OCI-LY7 (cell line): Measurements from ENCODE around the gene PIAS4. TPM values are rescaled to one million over a fixed set of nuclear protein-coding genes. Genes with fewer than 3 reads are reported as not detected.
A peak's percentile ranks its signal among the peaks of the same experiment; 100 is the strongest.

Experiments
- BruUV-seq: library from RNA; stranded (reverse); fragments of 400-500 nt; replicated peaks from 2 replicates; lab custom pipeline; 2021; lab: Mats Ljungman, UMichigan
- CTCF ChIA-PET: fragments of 300-600 bp; sonication (Branson Sonifier 250); formaldehyde crosslinking; loops from one replicate; lab custom pipeline; 2022; ENCODE audit warnings: antibody characterized with exemption; ENCODE audit not compliant: unreplicated experiment; lab: Charles Lee
- POLR2A ChIA-PET: fragments of 300-600 bp; sonication (Branson Sonifier 250); formaldehyde crosslinking; loops from one replicate; lab custom pipeline; 2022; ENCODE audit warnings: antibody characterized with exemption; lab: Charles Lee
- DNase-seq: peaks from one replicate; pipeline ENCODE4 v3.0.0-alpha.2; 2015; ENCODE audit warnings: low spot score
- H2AFZ ChIP-seq: fragments of 200-600 bp; sonication (generic), shearing (Covaris generic); 2 replicates; pipeline ENCODE4 v1.6.1; 2014; ENCODE audit warnings: mild to moderate bottlenecking, antibody characterized with exemption, low read length, moderate library complexity
- H3K27ac ChIP-seq: fragments of 200-600 bp; sonication (generic); 2 replicates; pipeline ENCODE4 v1.5.1; 2014; ENCODE audit warnings: mixed run types, low read depth, mild to moderate bottlenecking, moderate library complexity, low read length, inconsistent platforms; ENCODE audit not compliant: poor library complexity, severe bottlenecking
- H3K36me3 ChIP-seq: fragments of 200-600 bp; sonication (generic); 2 replicates; pipeline ENCODE4 v1.6.1; 2014; ENCODE audit warnings: mild to moderate bottlenecking, antibody characterized with exemption, low read length, moderate library complexity, mixed read lengths; ENCODE audit not compliant: insufficient read depth
- H3K4me1 ChIP-seq: fragments of 200-600 bp; sonication (generic); 2 replicates; pipeline ENCODE4 v1.5.1; 2014; ENCODE audit warnings: mild to moderate bottlenecking, low read length; ENCODE audit not compliant: insufficient read depth, poor library complexity, severe bottlenecking
- H3K4me2 ChIP-seq: fragments of 200-600 bp; sonication (generic); 2 replicates; pipeline ENCODE4 v1.6.1; 2014; ENCODE audit warnings: mild to moderate bottlenecking, low read length
- H3K4me3 ChIP-seq: fragments of 200-600 bp; sonication (generic); 2 replicates; pipeline ENCODE4 v1.5.1; 2014; ENCODE audit warnings: mild to moderate bottlenecking, low read depth, low read length; ENCODE audit not compliant: poor library complexity, severe bottlenecking
- H3K79me2 ChIP-seq: fragments of 200-600 bp; sonication (generic); 2 replicates; pipeline ENCODE4 v1.6.1; 2016; ENCODE audit warnings: low read depth, mild to moderate bottlenecking, low read length, moderate library complexity, mixed read lengths; ENCODE audit not compliant: insufficient read depth
- H3K9me2 ChIP-seq: fragments of 200-600 bp; sonication (generic); 2 replicates; pipeline ENCODE4 v1.6.1; 2016; ENCODE audit warnings: mild to moderate bottlenecking, low read length, mixed read lengths; ENCODE audit not compliant: insufficient read depth
- H3K9me3 ChIP-seq: fragments of 200-600 bp; sonication (generic); 2 replicates; pipeline ENCODE4 v1.6.1; 2014; ENCODE audit warnings: mild to moderate bottlenecking, mixed run types, low read length, mixed read lengths
- H4K20me1 ChIP-seq: fragments of 200-600 bp; sonication (generic); 2 replicates; pipeline ENCODE4 v1.6.1; 2014; ENCODE audit warnings: mild to moderate bottlenecking, antibody characterized with exemption, low read length, moderate library complexity, mixed read lengths; ENCODE audit not compliant: insufficient read depth
- CTCF ChIP-seq: fragments of 200-600 bp; sonication (generic); conservative IDR thresholded peaks from 2 replicates; pipeline ENCODE4 v1.5.1; 2014; ENCODE audit warnings: mild to moderate bottlenecking, antibody characterized with exemption, low read length, moderate library complexity, mixed read lengths
- EZH2phosphoT487 ChIP-seq: fragments of 200-600 bp; sonication (generic); IDR thresholded peaks from 2 replicates; pipeline ENCODE4 v1.6.1; 2018; ENCODE audit warnings: low read depth, borderline replicate concordance, mild to moderate bottlenecking, mixed run types, antibody characterized with exemption, low read length, moderate library complexity, mixed read lengths
- intact Hi-C: fragments of 100-400 bp; cut with micrococcal nuclease; formaldehyde crosslinking; loops from one replicate; pipeline ENCODE4 v1.10.0; 2022; ENCODE audit not compliant: unreplicated experiment
- total RNA-seq, 2 experiments: library from RNA; depleted of rRNA in 1 of 2; stranded (reverse); fragments of >200 nt in 1 of 2; shearing (Covaris generic) in 1 of 2; gene quantifications; 2 replicates each; pipeline ENCODE4 v1.2.3, GENCODE V29; 2014 to 2022

The PIAS4 gene
- total RNA-seq, 2 experiments from 2014 or later = 25.3 to 35.0 TPM

GRCh38 chr19:4083677-4084546 is 76.4 kb downstream of the PIAS4 start:
- Histone ChIP-seq H3K9me2 (no peaks in the 10 kb centered on the region), H3K27ac (no peak overlapping the region), H3K4me3 (no peak overlapping the region), H3K79me2 (no peaks in the 10 kb centered on the region), H3K4me1 (peaks cover 9% of the 10 kb centered on the region), H3K4me2 (peak overlapping the region; percentile 16; the same call in 1 of the 2 replicates), H3K36me3 (no peaks in the 10 kb centered on the region), H3K9me3 (no peaks in the 10 kb centered on the region), H4K20me1 (no peaks in the 10 kb centered on the region), H2AFZ (no peak overlapping the region)
- no peak for TF ChIP-seq EZH2phosphoT487
- no peak for TF ChIP-seq CTCF
- intact Hi-C loops = no loop called here
- peak; percentile 23 for DNase-seq
- BruUV-seq = no TSS peak
- ChIA-PET CTCF (no interaction called here), POLR2A (no interaction called here)

- DNase-seq = no peak
- H3K9me3 ChIP-seq = no peaks in the 10 kb centered on the region
- H3K4me2 ChIP-seq = peak overlapping the region; percentile 16; the same call in 1 of the 2 replicates
- H3K9me2 ChIP-seq = no peaks in the 10 kb centered on the region
- intact Hi-C loops = no loop called here
- TF ChIP-seq CTCF (no peak), EZH2phosphoT487 (no peak)
- no peak overlapping the region for H2AFZ ChIP-seq
- ChIA-PET CTCF (no interaction called here), POLR2A (interaction anchor here (0.7 kb wide), 1 partner anchor 76 kb away, joined by 3 read pairs; no protein-coding TSS in a partner anchor)
- no peaks in the 10 kb centered on the region for H4K20me1 ChIP-seq
- no peaks in the 10 kb centered on the region for H3K79me2 ChIP-seq
- BruUV-seq = no TSS peak
- H3K36me3 ChIP-seq = 0 out of 2 replicates have a peak, but pooled peaks cover 1% of the 10 kb centered on the region
- H3K4me1 ChIP-seq = peaks cover 9% of the 10 kb centered on the region
- H3K4me3 ChIP-seq = no peak overlapping the region
- no peak overlapping the region for H3K27ac ChIP-seq
Measured at GRCh38 chr19:4084547-4084877, 77.0 kb downstream of the PIAS4 start.

- Histone ChIP-seq H3K36me3 (peaks cover 9% of the 10 kb centered on the region; the same call in 1 of the 2 replicates), H3K79me2 (no peaks in the 10 kb centered on the region), H3K9me3 (no peaks in the 10 kb centered on the region), H3K4me2 (no peak overlapping the region), H2AFZ (no peak overlapping the region), H3K4me1 (peaks cover 9% of the 10 kb centered on the region), H3K9me2 (no peaks in the 10 kb centered on the region), H3K4me3 (no peak overlapping the region), H4K20me1 (no peaks in the 10 kb centered on the region), H3K27ac (no peak overlapping the region)
- BruUV-seq = no TSS peak
- ChIA-PET POLR2A (interaction anchor here (0.6 kb wide), 1 partner anchor 42 kb away, joined by 3 read pairs; no protein-coding TSS in a partner anchor), CTCF (no interaction called here)
- intact Hi-C loops = no loop called here
- DNase-seq = no peak
- no peak for TF ChIP-seq CTCF
- no peak for TF ChIP-seq EZH2phosphoT487
Measured at GRCh38 chr19:4086411-4086867, 78.9 kb downstream of the PIAS4 start.
